ENCODE results near the gene SHISA8. TPM values are rescaled to one million over a fixed set of nuclear protein-coding genes. Genes with fewer than 3 reads are reported as not detected.
A peak's percentile ranks its signal among the peaks of the same experiment; 100 is the strongest.

The SHISA8 gene
- total and polyA plus RNA-seq, 7 donors, result 0.15 to 0.26 (median 0.26) TPM; not detected in 4

- no peaks in the 10 kb centered on the region for H3K27me3 ChIP-seq (ENCODE audit: insufficient read depth in 3 of 3, low read length in 2 of 3)
- TF ChIP-seq CTCF (IDR thresholded peaks at IDR 0.05), result no peak
- WGBS, 3 donors, result 67 to 72% (median 68%) methylated on average over 20 to 21 of the region's 21 CpGs
- H3K36me3 ChIP-seq (ENCODE audit: insufficient read depth in 1 of 2, low read depth in 1 of 2), result no peaks in the 10 kb centered on the region
- no peak for ATAC-seq
- intact Hi-C loops (cut with DNase I), result no loop called here
- no peaks in the 10 kb centered on the region for H3K9me3 ChIP-seq
- DNase-seq, result no peak
- H3K4me3 ChIP-seq, result peak overlapping the region; percentile 82
- peak overlapping the region; percentile 70 for H3K27ac ChIP-seq
- peaks cover 8% of the 10 kb centered on the region for H3K4me1 ChIP-seq
Measured at GRCh38 chr22:41947424-41948080, 32.7 kb upstream of the SHISA8 start.

- Histone ChIP-seq H3K4me3 (peak within 1 kb of the TSS; percentile 82), H3K9me3 (no peaks in the 10 kb centered on the region), H3K27me3 (ENCODE audit: insufficient read depth in 3 of 3, low read length in 2 of 3) (no peaks in the 10 kb centered on the region), H3K36me3 (ENCODE audit: insufficient read depth in 1 of 2, low read depth in 1 of 2) (no peaks in the 10 kb centered on the region), H3K27ac (peak within 1 kb of the TSS; percentile 70), H3K4me1 (peaks cover 8% of the 10 kb centered on the region)
- ATAC-seq, result peak; percentile 96 to 98 (median 96)
- intact Hi-C loops (cut with DNase I), result no loop called here
- 1 to 2% (median 2%) methylated on average over 55 to 56 of the region's 56 CpGs for WGBS, 3 donors
- TF ChIP-seq CTCF (IDR thresholded peaks at IDR 0.05), result no peak
- peak; percentile 91 to 94 for DNase-seq
Measured at GRCh38 chr22:41946629-41947423, 32.0 kb upstream of the SHISA8 start, which contains the start of gene CENPM. TSS of gene CENPM (minus strand) at chr22:41947152. CDS start at chr22:41947076, 76 bp downstream.

- H3K27ac ChIP-seq, result peak overlapping the region; percentile 28
- 76 to 79% (median 79%) methylated on average over 9 of the region's 9 CpGs for WGBS, 3 donors
- peak in 2 of 4 donors; percentile 6 to 24 for ATAC-seq
Measured at GRCh38 chr22:41943661-41944209, 28.9 kb upstream of the SHISA8 start.

More at GRCh38 chr22:41943661-41944209, 28.9 kb upstream of the SHISA8 start:
- Histone ChIP-seq H3K4me1 (peaks cover 16% of the 10 kb centered on the region), H3K9me3 (no peaks in the 10 kb centered on the region), H3K4me3 (no peak overlapping the region), H3K36me3 (ENCODE audit: insufficient read depth in 1 of 2, low read depth in 1 of 2) (no peaks in the 10 kb centered on the region), H3K27me3 (ENCODE audit: insufficient read depth in 3 of 3, low read length in 2 of 3) (no peaks in the 10 kb centered on the region)
- no peak for TF ChIP-seq CTCF (IDR thresholded peaks at IDR 0.05)
- DNase-seq, result no peak
- intact Hi-C loops (cut with DNase I), result no loop called here
